Suprapubic skin (tissue), 3 donors: ENCODE results near the gene BBS12.

Experiments
- POLR2AphosphoS5 ChIP-seq, 3 donors: sonication (generic); formaldehyde crosslinking; IDR thresholded peaks; one replicate each; pipeline ENCODE4 v1.6.1; 2017; ENCODE audit warnings: antibody characterized with exemption in 3 of 3
- TF ChIP-seq, protein P1 (sequence below), 2 donors: fragments of 200-600 bp in 1 of 2; fragments of 450-650 bp in 1 of 2; sonication (generic) in 1 of 2; IDR thresholded peaks; one replicate each; pipeline ENCODE4 v1.5.1; 2016 to 2019; ENCODE audit warnings: antibody characterized with exemption in 2 of 2, mild to moderate bottlenecking in 1 of 2, moderate library complexity in 1 of 2

GRCh38 chr4:122718281-122718680 lies 14.2 kb upstream of the BBS12 start:
- TF ChIP-seq, protein P1, sequence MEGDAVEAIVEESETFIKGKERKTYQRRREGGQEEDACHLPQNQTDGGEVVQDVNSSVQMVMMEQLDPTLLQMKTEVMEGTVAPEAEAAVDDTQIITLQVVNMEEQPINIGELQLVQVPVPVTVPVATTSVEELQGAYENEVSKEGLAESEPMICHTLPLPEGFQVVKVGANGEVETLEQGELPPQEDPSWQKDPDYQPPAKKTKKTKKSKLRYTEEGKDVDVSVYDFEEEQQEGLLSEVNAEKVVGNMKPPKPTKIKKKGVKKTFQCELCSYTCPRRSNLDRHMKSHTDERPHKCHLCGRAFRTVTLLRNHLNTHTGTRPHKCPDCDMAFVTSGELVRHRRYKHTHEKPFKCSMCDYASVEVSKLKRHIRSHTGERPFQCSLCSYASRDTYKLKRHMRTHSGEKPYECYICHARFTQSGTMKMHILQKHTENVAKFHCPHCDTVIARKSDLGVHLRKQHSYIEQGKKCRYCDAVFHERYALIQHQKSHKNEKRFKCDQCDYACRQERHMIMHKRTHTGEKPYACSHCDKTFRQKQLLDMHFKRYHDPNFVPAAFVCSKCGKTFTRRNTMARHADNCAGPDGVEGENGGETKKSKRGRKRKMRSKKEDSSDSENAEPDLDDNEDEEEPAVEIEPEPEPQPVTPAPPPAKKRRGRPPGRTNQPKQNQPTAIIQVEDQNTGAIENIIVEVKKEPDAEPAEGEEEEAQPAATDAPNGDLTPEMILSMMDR (IDR thresholded peaks at IDR 0.05), result no peak
- no peak for TF ChIP-seq POLR2AphosphoS5 (IDR thresholded peaks at IDR 0.05)
